H9 (cell line): ENCODE measurements around the gene LYZL4. TPM values are rescaled to one million over a fixed set of nuclear protein-coding genes. Genes with fewer than 3 reads are reported as not detected.
A peak's percentile ranks its signal among the peaks of the same experiment; 100 is the strongest.

Experiments
- DNase-seq: peaks from one replicate; pipeline ENCODE4 v3.0.0-alpha.2; 2017
- H2AFZ ChIP-seq: one replicate; pipeline ENCODE4 v1.6.1; 2013; ENCODE audit warnings: mild to moderate bottlenecking, low read length, control low read depth, moderate library complexity
- H2AK5ac ChIP-seq: 2 replicates; pipeline ENCODE4 v1.6.1; 2013; ENCODE audit warnings: low read length, control low read depth, mixed read lengths; ENCODE audit not compliant: insufficient read length
- H2BK120ac ChIP-seq: one replicate; pipeline ENCODE4 v1.6.1; 2013; ENCODE audit warnings: low read depth, mild to moderate bottlenecking, low read length, control low read depth, inconsistent platforms; ENCODE audit not compliant: poor library complexity, severe bottlenecking
- H2BK12ac ChIP-seq: 2 replicates; pipeline ENCODE4 v1.6.1; 2013; ENCODE audit warnings: low read length, control low read depth, mixed read lengths, low read depth; ENCODE audit not compliant: insufficient read length
- H2BK15ac ChIP-seq: 2 replicates; pipeline ENCODE4 v1.6.1; 2013; ENCODE audit warnings: low read depth, low read length, control low read depth
- H2BK20ac ChIP-seq: one replicate; pipeline ENCODE4 v1.6.1; 2013; ENCODE audit warnings: low read depth, mild to moderate bottlenecking, low read length, control low read depth, inconsistent platforms; ENCODE audit not compliant: poor library complexity, severe bottlenecking
- H2BK5ac ChIP-seq: 2 replicates; pipeline ENCODE4 v1.6.1; 2013; ENCODE audit warnings: low read length, control low read depth, mixed read lengths; ENCODE audit not compliant: insufficient read length
- H3K14ac ChIP-seq: 2 replicates; pipeline ENCODE4 v1.6.1; 2013; ENCODE audit warnings: low read length, control low read depth; ENCODE audit not compliant: insufficient read depth
- H3K18ac ChIP-seq: 2 replicates; pipeline ENCODE4 v1.6.1; 2013; ENCODE audit warnings: low read depth, mild to moderate bottlenecking, mixed read lengths, low read length, control low read depth; ENCODE audit not compliant: insufficient read length
- H3K23ac ChIP-seq: 2 replicates; pipeline ENCODE4 v1.6.1; 2013; ENCODE audit warnings: low read length, control low read depth, mixed read lengths, low read depth; ENCODE audit not compliant: insufficient read length
- H3K23me2 ChIP-seq: 2 replicates; pipeline ENCODE4 v1.6.1; 2013; ENCODE audit warnings: low read depth, mild to moderate bottlenecking, mixed read lengths, low read length, control low read depth; ENCODE audit not compliant: insufficient read length, poor library complexity, severe bottlenecking
- H3K27ac ChIP-seq: 2 replicates; pipeline ENCODE4 v1.5.1; 2013; ENCODE audit warnings: low read length, control low read depth, mixed read lengths, low read depth; ENCODE audit not compliant: insufficient read length
- H3K27me3 ChIP-seq: 2 replicates; pipeline ENCODE4 v1.6.1; 2013; ENCODE audit warnings: low read length, control low read depth, inconsistent platforms; ENCODE audit not compliant: insufficient read depth
- H3K4ac ChIP-seq: 2 replicates; pipeline ENCODE4 v1.6.1; 2013; ENCODE audit warnings: low read depth, mild to moderate bottlenecking, control low read depth, inconsistent platforms, low read length, moderate library complexity
- H3K4me1 ChIP-seq: 2 replicates; pipeline ENCODE4 v1.6.1; 2013; ENCODE audit warnings: low read length, control low read depth, inconsistent platforms; ENCODE audit not compliant: insufficient read depth
- H3K4me2 ChIP-seq: 2 replicates; pipeline ENCODE4 v1.6.1; 2013; ENCODE audit warnings: low read length, control low read depth, mixed read lengths; ENCODE audit not compliant: insufficient read length, insufficient read depth
- H3K56ac ChIP-seq: 2 replicates; pipeline ENCODE4 v1.6.1; 2013; ENCODE audit warnings: low read depth, mild to moderate bottlenecking, mixed read lengths, low read length, control low read depth; ENCODE audit not compliant: insufficient read length
- H3K79me1 ChIP-seq: 2 replicates; pipeline ENCODE4 v1.6.1; 2013; ENCODE audit warnings: low read depth, mild to moderate bottlenecking, moderate library complexity, low read length, control low read depth, inconsistent platforms; ENCODE audit not compliant: insufficient read depth, poor library complexity, severe bottlenecking
- H3K79me2 ChIP-seq: 2 replicates; pipeline ENCODE4 v1.6.1; 2013; ENCODE audit warnings: low read length, control low read depth, inconsistent platforms; ENCODE audit not compliant: insufficient read depth
- H3K9ac ChIP-seq: 2 replicates; pipeline ENCODE4 v1.6.1; 2013; ENCODE audit warnings: low read length, control low read depth, mixed read lengths; ENCODE audit not compliant: insufficient read length; ENCODE audit errors: extremely low read depth
- H3K9me3 ChIP-seq: one replicate; pipeline ENCODE4 v1.6.1; 2013; ENCODE audit warnings: low read depth, low read length, inconsistent platforms; ENCODE audit not compliant: control insufficient read depth
- H3T11ph ChIP-seq: one replicate; pipeline ENCODE4 v1.6.1; 2013; ENCODE audit warnings: mild to moderate bottlenecking, low read length, control low read depth, inconsistent platforms
- H4K20me1 ChIP-seq: one replicate; pipeline ENCODE4 v1.6.1; 2013; ENCODE audit not compliant: control insufficient read depth, insufficient read length, insufficient read depth
- H4K5ac ChIP-seq: 2 replicates; pipeline ENCODE4 v1.6.1; 2013; ENCODE audit warnings: low read depth, mild to moderate bottlenecking, mixed read lengths, low read length, control low read depth; ENCODE audit not compliant: insufficient read length
- H4K8ac ChIP-seq: replicated peaks from 2 replicates; pipeline ENCODE4 v1.6.1; 2013; ENCODE audit warnings: low read length, control low read depth, mixed read lengths, low read depth; ENCODE audit not compliant: insufficient read length
- H4K91ac ChIP-seq: 2 replicates; pipeline ENCODE4 v1.6.1; 2013; ENCODE audit warnings: low read depth, mild to moderate bottlenecking, moderate library complexity, mixed read lengths, low read length, control low read depth; ENCODE audit not compliant: insufficient read length
- H3K27ac Mint-ChIP-seq, 3 experiments: 2 replicates in 2 of 3; 3 replicates in 1 of 3; pipeline ENCODE4 v1.8.0; 2020 to 2021; ENCODE audit warnings: mixed read lengths in 3 of 3, mild to moderate bottlenecking in 1 of 3, moderate library complexity in 1 of 3
- H3K27me3 Mint-ChIP-seq: 2 replicates; pipeline ENCODE4 v1.8.0; 2021; ENCODE audit warnings: low read depth, mild to moderate bottlenecking, moderate library complexity, mixed read lengths
- H3K36me3 Mint-ChIP-seq, 3 experiments: 2 replicates in 2 of 3; 3 replicates in 1 of 3; pipeline ENCODE4 v1.8.0; 2020 to 2021; ENCODE audit warnings: low read depth in 3 of 3, mixed read lengths in 3 of 3; ENCODE audit not compliant: insufficient read depth in 1 of 3
- H3K4me1 Mint-ChIP-seq, 2 experiments: 2 replicates each; pipeline ENCODE4 v1.8.0; 2020; ENCODE audit warnings: mixed read lengths in 2 of 2
- H3K4me3 Mint-ChIP-seq, 2 experiments: 2 replicates in 1 of 2; 3 replicates in 1 of 2; pipeline ENCODE4 v1.8.0; 2020 to 2021; ENCODE audit warnings: mild to moderate bottlenecking in 2 of 2, mixed read lengths in 2 of 2, moderate library complexity in 1 of 2
- H3K9me3 Mint-ChIP-seq, 2 experiments: 2 replicates in 1 of 2; 3 replicates in 1 of 2; pipeline ENCODE4 v1.8.0; 2020; ENCODE audit warnings: mild to moderate bottlenecking in 2 of 2, mixed read lengths in 2 of 2, moderate library complexity in 1 of 2
- WGBS: extraction: QIAGEN DNeasy Blood & Tissue Kit; methylation state at CpG from one replicate; pipeline ENCODE4 v1.1.7; 2013; ENCODE audit warnings: missing lambda C conversion rate, low lambda C conversion rate, mixed read lengths; ENCODE audit not compliant: insufficient read length; ENCODE audit errors: extremely low coverage; 5-methylcytosine and 5-hydroxymethylcytosine counted together
- total RNA-seq: library from RNA; stranded (reverse); gene quantifications from 2 replicates; pipeline ENCODE4 v1.2.1, GENCODE V29; 2021
- TF ChIP-seq, protein P1 (sequence below): fragments of 200-600 bp; sonication (generic); conservative IDR thresholded peaks from 3 replicates; pipeline ENCODE4 v1.8.0; 2021; ENCODE audit warnings: antibody characterized with exemption, mild to moderate bottlenecking

The LYZL4 gene
- total RNA-seq, 1 experiment from 2014 or later = not detected

DNA sequence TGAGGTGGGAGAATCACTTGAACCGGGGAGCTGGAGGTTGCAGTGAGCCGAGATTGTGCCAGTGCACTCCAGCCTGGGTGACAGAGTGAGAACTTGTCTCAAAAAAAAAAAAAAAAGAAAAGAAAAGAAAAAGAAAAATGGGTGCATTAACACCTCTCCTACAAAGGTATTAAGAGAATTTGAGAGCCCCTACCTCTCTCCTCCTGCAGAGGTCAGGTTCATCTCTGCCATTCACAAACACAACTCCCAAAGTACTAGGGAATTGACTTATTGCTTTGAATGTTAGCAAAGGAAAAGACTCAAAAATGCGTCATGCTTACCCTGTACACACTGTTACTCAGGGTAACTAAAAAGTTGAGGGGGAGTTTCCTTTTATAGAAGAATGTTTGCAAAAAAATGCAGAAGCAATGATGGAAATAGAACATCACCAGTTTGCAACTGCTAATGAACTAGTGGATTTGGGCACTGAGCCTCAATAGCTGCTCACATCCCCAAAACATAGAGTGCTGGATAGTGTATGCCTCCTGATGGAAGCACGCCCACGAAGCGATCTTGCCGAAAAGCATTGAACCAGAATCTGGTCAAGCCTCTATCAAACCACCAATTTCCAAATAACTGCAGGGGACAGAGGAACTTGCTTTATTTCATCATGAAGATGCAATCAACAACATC lies 15.5 kb upstream of the LYZL4 start:
- no peak overlapping the region for H3K27ac ChIP-seq
- H3T11ph ChIP-seq = no peak overlapping the region
- H3K79me1 ChIP-seq = no peaks in the 10 kb centered on the region
- no peak overlapping the region for H3K4ac ChIP-seq
- no peaks in the 10 kb centered on the region for H4K20me1 ChIP-seq
- no peak overlapping the region for H3K14ac ChIP-seq
- H4K91ac ChIP-seq = no peak overlapping the region
- whole genome bisulfite sequencing = no CpG with 5 or more reads among the region's 7 CpGs
- no peak overlapping the region for H2AK5ac ChIP-seq
- H3K56ac ChIP-seq = no peak overlapping the region
- no peak overlapping the region for H2BK15ac ChIP-seq
- H3K9ac ChIP-seq = no peak overlapping the region
- DNase-seq = no peak
- TF ChIP-seq, protein P1, sequence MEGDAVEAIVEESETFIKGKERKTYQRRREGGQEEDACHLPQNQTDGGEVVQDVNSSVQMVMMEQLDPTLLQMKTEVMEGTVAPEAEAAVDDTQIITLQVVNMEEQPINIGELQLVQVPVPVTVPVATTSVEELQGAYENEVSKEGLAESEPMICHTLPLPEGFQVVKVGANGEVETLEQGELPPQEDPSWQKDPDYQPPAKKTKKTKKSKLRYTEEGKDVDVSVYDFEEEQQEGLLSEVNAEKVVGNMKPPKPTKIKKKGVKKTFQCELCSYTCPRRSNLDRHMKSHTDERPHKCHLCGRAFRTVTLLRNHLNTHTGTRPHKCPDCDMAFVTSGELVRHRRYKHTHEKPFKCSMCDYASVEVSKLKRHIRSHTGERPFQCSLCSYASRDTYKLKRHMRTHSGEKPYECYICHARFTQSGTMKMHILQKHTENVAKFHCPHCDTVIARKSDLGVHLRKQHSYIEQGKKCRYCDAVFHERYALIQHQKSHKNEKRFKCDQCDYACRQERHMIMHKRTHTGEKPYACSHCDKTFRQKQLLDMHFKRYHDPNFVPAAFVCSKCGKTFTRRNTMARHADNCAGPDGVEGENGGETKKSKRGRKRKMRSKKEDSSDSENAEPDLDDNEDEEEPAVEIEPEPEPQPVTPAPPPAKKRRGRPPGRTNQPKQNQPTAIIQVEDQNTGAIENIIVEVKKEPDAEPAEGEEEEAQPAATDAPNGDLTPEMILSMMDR = peak; percentile 34; the same call in 1 of the 3 replicates
- no peak overlapping the region for H3K23ac ChIP-seq
- no peaks in the 10 kb centered on the region for H3K79me2 ChIP-seq
- H2BK20ac ChIP-seq = no peak overlapping the region
- H3K27me3 ChIP-seq = no peaks in the 10 kb centered on the region; the same call in 1 of the 2 replicates
- no peak overlapping the region for H2BK5ac ChIP-seq
- H3K27ac Mint-ChIP-seq = no peak overlapping the region; a peak in 1 of 7 replicates
- H2BK12ac ChIP-seq = no peak overlapping the region
- no peaks in the 10 kb centered on the region for H3K23me2 ChIP-seq
- H4K5ac ChIP-seq = no peak overlapping the region
- H3K27me3 Mint-ChIP-seq = peaks cover 6% of the 10 kb centered on the region
- no peaks in the 10 kb centered on the region for H3K9me3 Mint-ChIP-seq
- peaks cover 3 to 7% of the 10 kb centered on the region in 2 experiments; a peak in 2 of 4 replicates for H3K4me1 Mint-ChIP-seq
- no peaks in the 10 kb centered on the region for H3K4me1 ChIP-seq
- no peaks in the 10 kb centered on the region for H3K9me3 ChIP-seq
- H2AFZ ChIP-seq = no peak overlapping the region
- H3K4me3 Mint-ChIP-seq = no peak overlapping the region
- H4K8ac ChIP-seq = no peak overlapping the region
- H3K4me2 ChIP-seq = no peak overlapping the region
- no peaks in the 10 kb centered on the region; a peak in 1 of 7 replicates for H3K36me3 Mint-ChIP-seq
- no peak overlapping the region for H3K18ac ChIP-seq
- no peak overlapping the region for H2BK120ac ChIP-seq
